ENCODE data around the gene ACSL6. TPM values are rescaled to one million over a fixed set of nuclear protein-coding genes. Genes with fewer than 3 reads are reported as not detected.

Gene ACSL6
- total RNA-seq, 6 donors from 2014 or later: 0.61 to 1.2 (median 0.74) TPM; not detected in 1

GRCh38 chr5:131996210-131997025 is 15.0 kb downstream of the ACSL6 start:
- ATAC-seq (ENCODE audit: low FRiP score in 2 of 2): no peak

GRCh38 chr5:131994533-131995226 is 16.8 kb downstream of the ACSL6 start:
- Histone ChIP-seq H3K27me3 (no peaks in the 10 kb centered on the region), H3K9me3 (no peaks in the 10 kb centered on the region), H3K27ac (no peak overlapping the region), H3K36me3 (no peaks in the 10 kb centered on the region), H3K4me3 (no peak overlapping the region), H3K4me1 (peaks cover 8 to 26% (median 14%) of the 10 kb centered on the region in 4 donors)
- no peak for ATAC-seq (ENCODE audit: low FRiP score in 2 of 2)
- TF ChIP-seq CTCF (IDR thresholded peaks at IDR 0.05): no peak
- TF ChIP-seq EP300 (IDR thresholded peaks at IDR 0.05): no peak
- no peak for TF ChIP-seq POLR2A (IDR thresholded peaks at IDR 0.05)
- TF ChIP-seq POLR2AphosphoS5 (IDR thresholded peaks at IDR 0.05): no peak
- WGBS, 2 donors: 86 to 94% methylated on average over 5 to 7 of the region's 7 CpGs
- DNase-seq: no peak

More at GRCh38 chr5:131996210-131997025, 15.0 kb downstream of the ACSL6 start:
- Histone ChIP-seq H3K36me3 (no peaks in the 10 kb centered on the region), H3K4me1 (peaks cover 8 to 35% (median 16%) of the 10 kb centered on the region in 4 donors), H3K9me3 (no peaks in the 10 kb centered on the region), H3K27me3 (no peaks in the 10 kb centered on the region), H3K27ac (peak overlapping the region in 1 of 4 donors; percentile 23), H3K4me3 (no peak overlapping the region)
- peak in 1 of 2 donors; percentile 39 for TF ChIP-seq POLR2AphosphoS5 (IDR thresholded peaks at IDR 0.05)
- TF ChIP-seq CTCF (IDR thresholded peaks at IDR 0.05): no peak
- peak in 2 of 4 donors; percentile 19 to 75 for TF ChIP-seq EP300 (IDR thresholded peaks at IDR 0.05)
- TF ChIP-seq POLR2A (IDR thresholded peaks at IDR 0.05): no peak
- no peak for DNase-seq
- WGBS, 2 donors: 53 to 61% methylated on average over 6 of the region's 6 CpGs

GRCh38 chr5:131994090-131994489 is 17.4 kb downstream of the ACSL6 start:
- H3K27ac ChIP-seq: no peak overlapping the region
- no peaks in the 10 kb centered on the region for H3K9me3 ChIP-seq
- 87 to 91% methylated on average over 6 to 7 of the region's 7 CpGs for whole genome bisulfite sequencing, 2 donors
- H3K27me3 ChIP-seq: no peaks in the 10 kb centered on the region
- ATAC-seq (ENCODE audit: low FRiP score in 2 of 2) (no peak), DNase-seq (no peak)
- H3K4me1 ChIP-seq: peaks cover 8 to 21% (median 14%) of the 10 kb centered on the region in 4 donors
- TF ChIP-seq EP300 (IDR thresholded peaks at IDR 0.05) (no peak), CTCF (IDR thresholded peaks at IDR 0.05) (no peak), POLR2A (IDR thresholded peaks at IDR 0.05) (no peak), POLR2AphosphoS5 (IDR thresholded peaks at IDR 0.05) (no peak)
- H3K36me3 ChIP-seq: no peaks in the 10 kb centered on the region
- no peak overlapping the region for H3K4me3 ChIP-seq

- Histone ChIP-seq H3K9me3 (no peaks in the 10 kb centered on the region), H3K27me3 (no peaks in the 10 kb centered on the region), H3K36me3 (no peaks in the 10 kb centered on the region), H3K27ac (no peak overlapping the region), H3K4me1 (peaks cover 8 to 21% (median 14%) of the 10 kb centered on the region in 4 donors), H3K4me3 (no peak overlapping the region)
- DNase-seq (no peak), ATAC-seq (ENCODE audit: low FRiP score in 2 of 2) (no peak)
- TF ChIP-seq EP300 (IDR thresholded peaks at IDR 0.05) (no peak), POLR2AphosphoS5 (IDR thresholded peaks at IDR 0.05) (no peak), POLR2A (IDR thresholded peaks at IDR 0.05) (no peak), CTCF (IDR thresholded peaks at IDR 0.05) (no peak)
- 98 to 100% methylated on average over 3 to 4 of the region's 4 CpGs for WGBS, 2 donors
Measured at GRCh38 chr5:131993676-131994075, 17.8 kb downstream of the ACSL6 start.
